Measurements from ENCODE around the gene FOXD1.

Gene FOXD1

DNA sequence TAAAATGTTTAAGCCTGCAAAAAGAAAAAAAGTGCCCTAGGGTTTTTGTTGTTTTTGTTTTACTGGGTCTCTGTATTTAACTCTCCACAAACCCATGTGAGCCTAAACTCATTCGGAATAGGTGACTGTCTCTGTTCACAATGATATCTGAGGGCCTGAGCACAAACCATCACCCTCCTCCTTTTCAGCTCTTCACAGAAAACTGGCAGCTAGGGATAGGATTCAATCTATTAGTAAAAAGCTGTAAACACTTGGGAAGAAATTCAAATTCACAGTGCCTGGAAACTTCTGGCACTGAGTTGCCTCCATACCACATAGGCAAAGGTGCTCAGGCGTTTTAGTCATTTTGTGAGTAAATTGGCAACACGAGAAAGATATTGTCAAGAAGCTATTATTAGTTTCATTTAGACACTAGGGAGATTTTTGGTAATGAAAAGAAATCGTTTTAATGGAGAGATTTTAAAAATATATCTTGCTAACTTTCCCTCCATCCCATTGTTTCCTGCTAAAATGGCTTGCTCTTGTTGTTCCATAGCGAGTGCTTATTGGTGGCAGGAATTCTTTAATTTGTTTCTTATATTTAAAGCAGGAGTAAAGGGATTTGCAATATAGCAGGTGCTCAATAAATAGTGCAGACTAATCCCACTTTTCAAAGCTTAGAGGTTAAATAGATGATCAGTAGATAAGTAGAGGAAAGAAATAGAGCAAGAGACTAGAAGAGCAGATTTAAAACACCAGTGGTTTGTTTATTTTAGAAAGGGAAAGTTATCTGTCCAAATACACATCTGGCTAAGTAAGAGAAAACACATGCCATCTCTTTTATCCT lies 9.7 kb downstream of the FOXD1 start:
- no peak for DNase-seq

DNA sequence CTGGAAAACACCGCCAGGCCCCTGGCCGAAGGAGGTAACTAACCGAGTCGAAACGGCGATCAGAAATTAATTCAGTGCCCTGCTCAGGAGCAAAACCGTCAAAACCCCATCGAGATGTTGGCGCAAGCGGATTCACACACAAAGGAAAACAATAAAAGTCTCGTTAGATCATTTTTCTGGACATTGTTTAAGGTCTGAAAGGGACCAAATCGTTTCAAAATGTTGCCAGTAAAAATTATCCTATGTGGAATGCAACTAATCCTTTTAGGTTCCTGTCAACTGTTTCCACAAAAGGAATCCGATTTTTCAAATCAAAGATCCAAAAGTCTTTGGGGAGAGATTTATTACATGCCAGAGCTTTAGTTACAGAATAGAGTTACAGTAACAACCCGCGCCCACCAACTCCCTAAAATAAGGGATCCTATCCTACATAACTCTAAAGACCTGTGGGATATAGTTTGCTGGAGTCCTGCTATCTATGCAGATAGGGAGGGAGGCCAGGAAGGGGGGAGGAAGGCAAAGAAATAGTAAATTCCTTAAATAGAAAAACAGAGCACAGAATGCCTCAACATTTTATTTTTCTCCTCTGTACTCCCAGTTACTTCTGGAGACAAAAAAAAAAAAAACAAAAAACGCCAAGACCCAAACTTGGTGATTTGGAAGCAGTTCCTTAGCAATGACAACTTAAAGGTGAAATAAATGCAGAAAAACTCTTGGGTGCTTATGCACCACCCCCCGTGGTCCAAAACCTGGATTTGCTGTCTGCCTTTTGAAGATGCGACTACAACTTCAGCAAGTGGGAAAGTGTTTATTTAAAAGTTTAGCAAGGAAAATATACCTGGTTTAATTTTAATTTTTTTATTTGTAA lies 10.6 kb downstream of the FOXD1 start:
- DNase-seq: no peak

DNA sequence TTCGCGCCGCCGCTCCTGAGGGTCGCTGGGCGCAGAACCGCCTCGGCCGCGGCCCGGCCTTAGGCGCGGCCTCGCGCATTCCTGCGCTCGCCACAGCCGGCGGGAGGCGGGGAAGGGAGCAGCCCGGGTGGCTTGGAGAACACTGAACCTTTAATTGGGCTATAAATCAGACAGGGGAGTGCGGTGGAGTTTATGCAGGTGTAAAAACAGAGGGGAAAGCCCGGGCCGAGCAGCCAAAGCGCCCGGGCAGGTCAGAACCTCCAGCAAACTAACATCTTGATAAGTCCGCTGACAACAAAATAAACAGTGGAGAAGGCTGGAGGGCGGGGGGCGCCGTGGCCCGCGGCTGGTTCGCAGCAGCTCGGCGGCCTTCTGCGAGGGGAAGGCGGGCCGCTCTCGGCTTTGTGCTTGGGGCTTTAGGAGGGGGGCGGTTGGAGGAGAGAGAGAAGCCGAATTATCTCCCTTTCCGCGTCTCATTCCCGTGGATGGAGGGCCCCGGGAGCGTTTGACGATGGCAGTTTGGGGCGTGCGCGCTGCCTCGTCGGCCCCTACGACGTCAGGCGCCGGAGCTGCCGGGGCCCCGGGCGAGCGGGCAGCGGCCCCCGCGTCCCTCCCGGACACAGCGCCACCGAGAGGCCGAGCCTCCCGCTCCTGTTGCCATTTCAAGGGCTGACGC lies 11.3 kb downstream of the FOXD1 start:
- DNase-seq: no peak

DNA sequence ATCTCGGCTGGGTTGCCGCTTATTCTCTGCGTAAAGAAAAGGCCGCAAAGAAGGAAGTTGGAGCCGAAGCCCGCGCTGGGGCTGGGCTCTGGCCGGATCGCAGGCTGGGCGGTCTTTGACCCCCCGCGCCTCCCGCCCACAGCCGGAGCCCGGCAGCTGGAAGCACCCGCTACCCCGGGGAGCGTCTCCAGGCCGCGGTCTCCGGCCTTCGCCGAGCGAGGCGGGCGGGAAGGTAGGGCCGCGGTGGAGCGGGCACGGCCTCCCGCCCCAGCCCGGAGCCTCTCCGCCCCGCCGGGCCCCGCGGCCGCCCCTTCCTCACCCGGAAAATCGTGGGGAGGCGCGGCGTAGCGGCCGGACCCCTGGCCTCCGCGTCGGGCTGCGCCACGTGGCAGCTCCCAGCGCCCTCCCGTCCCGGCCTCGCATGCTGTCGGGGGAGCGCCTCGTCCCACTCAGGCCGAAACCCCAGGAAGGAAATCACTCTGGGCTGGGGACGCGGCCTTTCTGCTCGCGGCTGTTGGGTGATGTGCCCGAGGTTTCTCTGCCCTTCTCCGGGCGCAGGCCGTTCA lies 12.0 kb downstream of the FOXD1 start:
- DNase-seq: no peak

DNA sequence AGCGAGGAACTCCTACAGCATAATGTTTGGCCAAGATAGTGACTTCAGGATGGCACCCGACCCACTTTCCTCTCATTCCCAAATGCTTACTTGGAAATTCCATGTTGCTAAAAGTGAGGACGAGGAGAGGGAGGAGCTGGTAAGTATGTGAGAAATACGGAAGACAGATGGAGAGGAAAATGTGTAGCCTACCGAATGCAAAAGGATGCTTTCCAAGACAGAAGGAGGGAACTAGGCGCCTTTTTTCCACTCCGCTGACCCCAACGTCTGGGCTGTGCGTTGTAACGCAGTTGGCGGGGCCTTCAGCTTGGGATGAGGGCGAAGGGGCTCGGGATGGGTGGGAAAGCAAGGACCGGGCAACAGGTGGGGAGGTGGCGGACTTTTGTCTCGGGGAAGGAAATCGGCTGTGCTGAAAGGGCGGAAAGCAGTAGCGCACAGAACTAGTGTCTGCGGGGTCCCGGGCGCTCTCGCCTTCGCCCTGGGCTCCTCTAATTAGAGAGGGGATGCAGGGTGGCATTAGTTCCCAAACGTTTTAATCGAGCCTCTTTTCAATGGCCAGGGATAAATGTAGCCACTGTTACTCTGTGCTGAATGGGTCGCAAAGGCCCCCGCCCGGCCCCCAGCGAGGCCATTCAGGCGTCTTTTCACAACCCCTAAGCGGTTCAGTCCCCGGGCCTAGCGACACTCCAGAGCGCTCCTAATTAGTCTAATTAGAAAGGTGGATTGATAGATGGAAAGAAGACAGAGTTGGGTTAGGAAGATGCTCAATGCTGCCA lies 12.6 kb downstream of the FOXD1 start:
- DNase-seq: no peak

DNA sequence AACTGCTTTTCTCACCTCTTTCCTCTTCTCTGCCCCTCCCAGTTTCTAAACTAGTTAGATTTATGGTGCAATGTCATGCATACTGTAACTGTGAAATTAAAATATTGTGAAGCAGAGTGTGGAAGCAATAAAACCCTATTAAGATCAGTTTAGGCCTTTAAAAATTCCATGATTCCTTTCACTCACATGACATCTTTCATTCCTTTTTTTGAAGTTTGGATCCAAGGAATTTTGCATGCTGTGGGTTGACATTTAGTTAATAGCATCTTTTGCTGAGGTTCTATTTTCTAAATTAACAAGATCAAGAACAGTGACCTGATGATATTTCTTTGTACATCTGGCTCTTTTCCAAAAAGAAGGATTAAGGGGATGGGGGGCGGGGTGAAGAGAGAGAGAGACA lies 13.7 kb downstream of the FOXD1 start:
- DNase-seq: no peak

DNA sequence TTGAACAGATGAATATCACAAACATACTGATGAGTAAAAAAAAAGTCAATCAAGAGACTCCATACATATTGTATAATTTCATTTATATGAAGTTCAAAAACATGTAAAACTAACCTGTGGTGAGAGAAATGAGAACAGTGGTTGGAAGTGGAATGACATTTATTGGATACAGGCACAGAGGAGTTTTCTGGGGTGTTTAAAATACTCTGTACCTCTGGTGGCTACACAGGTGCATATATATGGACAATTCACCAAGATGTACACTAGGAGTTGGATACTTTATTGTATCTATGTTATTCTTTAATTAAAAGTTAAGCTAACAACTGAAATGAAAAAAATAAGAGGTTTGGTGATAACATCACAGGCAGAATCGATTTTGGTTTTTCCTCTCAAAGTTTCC lies 14.1 kb downstream of the FOXD1 start:
- DNase-seq: no peak

DNA sequence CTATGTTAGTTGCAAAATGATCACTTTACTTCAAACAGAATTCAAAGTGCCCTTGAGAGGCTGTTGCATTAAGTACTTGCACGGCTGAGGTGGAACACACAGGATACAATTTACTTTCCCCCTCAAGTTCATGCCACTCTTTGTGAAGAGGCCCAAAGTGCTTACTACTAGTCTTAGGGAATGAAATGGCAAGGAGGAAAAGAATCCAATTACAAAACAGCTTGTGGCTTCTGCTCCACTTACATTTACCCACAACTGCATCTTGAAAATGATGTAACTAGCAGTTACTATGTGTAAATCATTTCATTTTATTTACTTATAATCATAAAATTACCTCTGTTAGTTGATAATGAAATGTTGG lies 14.6 kb downstream of the FOXD1 start:
- no peak for DNase-seq

DNA sequence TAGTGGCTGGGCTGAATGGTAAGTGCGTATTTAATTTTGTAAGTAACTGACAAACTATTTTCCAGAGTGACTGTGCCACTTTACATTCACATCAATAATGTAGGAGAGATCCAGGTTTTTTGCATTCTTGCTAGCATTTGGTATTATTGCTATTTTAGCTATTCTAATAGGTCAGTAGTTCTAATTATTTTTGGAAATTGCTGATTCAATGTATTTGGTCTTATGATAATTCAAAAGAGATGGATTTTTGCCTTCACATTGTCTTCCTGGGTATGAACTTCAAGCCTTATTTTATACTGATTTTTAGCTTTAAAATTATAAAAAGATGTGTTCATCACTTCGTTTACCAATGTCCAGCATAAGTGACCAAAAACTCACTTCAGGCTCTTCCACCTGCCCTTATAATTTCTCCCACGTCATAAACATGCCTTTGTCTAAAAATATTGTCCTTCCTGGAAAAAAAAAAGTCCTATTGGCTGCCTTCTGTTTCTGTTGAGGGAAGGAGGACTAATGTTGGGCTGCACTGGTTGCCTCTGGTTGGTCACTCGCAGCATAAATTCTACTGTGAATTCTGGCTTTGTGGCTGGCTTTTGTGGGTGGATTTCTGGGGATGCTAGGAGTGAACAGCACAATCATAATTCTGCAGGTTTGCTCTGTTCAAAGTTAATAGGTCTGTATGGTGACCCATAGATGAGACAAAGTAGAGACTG lies 15.2 kb downstream of the FOXD1 start:
- no peak for DNase-seq

DNA sequence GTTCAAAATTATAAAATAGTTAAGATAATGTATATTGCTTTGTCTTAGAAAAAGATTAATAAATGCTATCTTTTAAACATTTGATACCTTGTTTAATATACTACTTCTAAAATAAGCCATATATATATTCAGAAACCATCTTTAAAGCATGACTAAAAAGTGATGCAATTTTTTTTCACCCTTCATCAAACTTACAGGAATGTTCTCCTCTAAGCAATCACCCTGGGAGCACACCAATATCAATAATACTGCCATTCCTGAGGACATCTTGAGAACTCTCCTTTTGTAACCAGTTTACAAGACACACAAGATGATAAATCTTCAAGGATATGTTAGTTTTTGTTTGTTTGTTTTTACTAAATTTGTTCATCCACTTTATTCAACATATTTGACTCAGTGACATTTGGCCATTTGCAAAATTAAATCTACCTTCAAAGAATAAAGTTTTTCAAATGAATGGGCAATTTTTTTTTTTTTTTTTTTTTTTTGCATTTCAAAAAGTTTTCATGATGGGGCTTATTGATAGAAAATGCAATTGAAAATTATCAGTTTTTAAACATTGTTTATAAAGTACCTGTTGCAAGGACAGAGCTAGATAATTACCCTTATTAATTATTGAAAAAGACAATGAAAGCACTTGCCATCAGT lies 17.2 kb downstream of the FOXD1 start:
- DNase-seq: no peak

DNA sequence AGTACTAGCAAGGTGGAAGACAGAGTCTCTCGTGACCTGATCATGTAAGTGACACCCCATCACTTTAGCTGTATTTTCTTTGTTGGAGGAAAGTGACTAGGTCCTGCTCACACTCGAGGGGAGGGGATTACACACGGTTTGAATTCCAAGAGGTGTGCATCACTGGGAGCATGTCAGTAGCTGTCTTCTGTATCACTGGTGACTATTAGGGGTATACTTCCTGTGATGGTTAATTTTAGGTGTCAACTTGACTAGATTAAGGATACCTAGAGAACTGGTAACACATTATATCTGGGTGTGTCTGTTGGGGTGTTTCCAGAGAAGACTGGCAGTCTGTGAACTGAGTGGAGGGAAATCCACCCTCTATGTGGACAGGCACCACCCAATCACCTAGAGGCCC lies 22.5 kb downstream of the FOXD1 start:
- DNase-seq: no peak

DNA sequence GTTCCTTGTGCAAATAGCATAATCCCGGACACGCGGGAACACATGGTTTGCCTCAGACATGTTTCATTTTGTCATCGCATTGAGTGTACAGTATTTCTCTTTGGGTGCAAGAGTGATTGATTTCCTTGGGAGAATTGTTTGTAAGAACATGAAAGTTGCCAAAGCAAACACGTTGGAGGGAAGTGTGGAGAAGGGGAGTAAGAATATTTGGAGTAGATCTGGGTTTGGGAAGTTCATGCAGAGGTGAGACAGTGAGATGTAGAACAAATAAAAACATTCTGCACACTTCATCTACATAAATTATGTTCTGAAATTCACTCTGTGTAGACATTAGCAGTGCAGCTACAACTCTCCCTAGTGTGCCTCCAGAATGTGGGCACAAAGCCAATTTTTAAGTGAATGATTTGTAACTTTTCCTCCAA lies 24.0 kb downstream of the FOXD1 start:
- no peak for DNase-seq

DNA sequence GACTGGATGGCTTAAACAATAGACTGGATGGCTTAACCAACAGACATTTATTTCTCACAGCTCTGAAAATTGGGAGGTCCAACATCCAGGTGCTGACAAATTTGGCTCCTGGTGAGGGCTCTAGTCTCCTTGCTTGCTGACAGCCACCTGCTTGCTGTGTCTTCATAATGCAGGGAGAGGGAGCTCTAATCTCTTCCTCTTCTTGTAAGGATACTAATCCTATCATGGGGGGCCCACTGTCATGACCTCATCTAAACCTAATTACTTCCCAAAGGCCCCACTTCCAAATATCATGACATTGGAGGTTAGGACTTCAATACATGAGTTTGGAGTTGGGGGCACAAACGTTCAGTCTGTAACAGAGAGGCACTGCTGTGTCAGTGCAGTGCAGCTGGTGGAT lies 26.4 kb downstream of the FOXD1 start:
- DNase-seq: no peak

DNA sequence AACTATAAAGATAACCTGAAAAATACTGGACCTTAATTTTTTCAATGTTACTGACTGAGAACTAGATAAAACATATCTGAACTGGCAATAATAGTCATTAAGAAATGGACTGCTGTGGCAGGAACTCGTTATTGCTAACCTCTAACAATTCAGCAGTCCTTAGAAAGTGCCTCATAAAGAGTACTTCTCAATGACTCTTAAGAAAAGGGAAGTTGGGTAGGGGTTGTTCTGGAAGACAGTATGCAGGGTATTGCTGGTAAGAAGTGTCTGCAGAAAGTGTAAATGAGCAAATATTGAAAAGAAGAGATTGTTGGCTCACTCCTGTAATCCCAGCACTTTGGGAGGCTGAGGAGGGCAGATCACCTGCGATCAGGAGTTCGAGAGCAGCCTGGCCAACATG lies 27.9 kb downstream of the FOXD1 start:
- DNase-seq: no peak

DNA sequence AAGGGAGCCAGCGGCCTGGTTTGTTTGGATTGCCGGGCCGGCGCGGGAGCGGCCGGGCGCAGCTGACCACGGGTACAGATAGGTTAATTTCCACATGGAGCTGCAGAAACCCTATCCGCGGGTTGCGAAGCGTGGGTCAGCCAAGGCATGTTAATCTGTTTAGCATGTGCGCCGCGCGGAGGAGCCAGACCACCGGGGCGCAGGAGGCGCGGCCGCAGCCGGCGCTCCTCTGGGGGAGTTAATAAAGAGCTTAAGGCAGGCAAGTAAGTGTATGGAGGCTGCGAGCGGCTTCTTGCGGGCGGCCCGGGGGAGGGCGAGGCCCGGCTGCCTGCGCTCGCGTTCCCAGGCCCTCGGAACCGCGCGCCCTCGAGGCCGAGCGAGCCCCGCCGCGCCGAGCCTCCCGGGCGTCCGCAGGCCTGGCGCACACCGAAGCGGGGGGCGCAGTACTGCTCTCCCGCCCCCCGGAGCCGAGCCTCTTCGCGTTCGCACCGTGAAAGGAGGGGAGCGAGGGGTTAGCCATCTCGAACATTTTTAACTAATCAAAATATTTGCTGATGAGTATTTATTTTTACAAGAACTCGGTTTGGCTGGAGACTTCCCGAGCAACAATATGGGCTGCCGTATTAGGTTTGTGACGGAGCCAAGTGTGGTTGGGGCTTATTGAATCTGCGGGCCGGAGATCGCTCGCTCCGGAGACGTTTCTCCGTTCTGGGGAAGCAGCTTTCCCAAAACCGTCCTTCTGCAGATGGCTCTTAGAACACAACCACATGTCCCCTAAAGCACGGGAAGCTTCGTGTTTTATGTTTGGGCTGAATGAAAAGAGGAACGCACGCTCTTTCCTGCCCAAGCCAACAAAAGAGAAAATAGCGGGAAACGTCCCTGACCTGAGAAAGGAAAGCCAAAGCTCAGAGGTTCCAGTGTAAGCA lies 28.8 kb downstream of the FOXD1 start:
- no peak for DNase-seq

DNA sequence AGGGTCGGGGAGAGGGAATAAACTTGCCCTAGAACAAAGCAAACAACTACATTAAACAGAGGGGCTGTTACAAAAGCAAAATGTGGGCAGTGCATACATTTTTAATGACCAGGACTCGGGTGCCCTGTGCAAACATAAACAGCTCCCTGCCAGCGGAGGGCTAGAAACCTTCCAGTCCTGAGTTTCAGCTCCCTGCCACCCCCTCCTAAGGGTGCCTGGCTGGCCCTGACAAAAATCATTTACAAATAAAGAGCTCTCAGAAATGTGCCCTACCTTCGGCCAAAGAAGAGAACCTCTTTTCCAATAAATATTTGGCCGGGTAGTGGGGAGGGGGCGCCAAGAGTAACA lies 29.5 kb downstream of the FOXD1 start:
- no peak for DNase-seq

DNA sequence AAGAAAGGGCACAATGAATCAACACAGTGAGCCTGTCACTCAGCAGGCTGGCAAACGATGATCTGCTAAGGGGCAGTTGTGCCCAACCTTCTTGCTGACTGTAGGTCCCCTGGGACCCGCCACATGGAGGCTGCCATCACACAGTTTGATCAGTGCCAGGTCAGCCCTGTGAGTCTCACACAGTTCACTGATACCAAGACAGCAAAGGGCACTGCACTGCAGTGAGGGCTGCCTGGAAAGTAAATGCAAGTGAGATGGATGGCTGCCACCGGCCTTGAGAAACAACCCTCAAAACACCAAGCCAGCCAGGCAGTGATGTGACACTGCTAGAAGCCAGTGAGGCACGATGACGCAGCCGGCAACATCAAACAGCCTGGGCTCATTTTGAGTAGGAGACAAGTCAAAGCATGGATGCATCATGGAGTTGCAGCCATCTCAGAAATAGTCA lies 30.3 kb downstream of the FOXD1 start:
- DNase-seq: no peak

DNA sequence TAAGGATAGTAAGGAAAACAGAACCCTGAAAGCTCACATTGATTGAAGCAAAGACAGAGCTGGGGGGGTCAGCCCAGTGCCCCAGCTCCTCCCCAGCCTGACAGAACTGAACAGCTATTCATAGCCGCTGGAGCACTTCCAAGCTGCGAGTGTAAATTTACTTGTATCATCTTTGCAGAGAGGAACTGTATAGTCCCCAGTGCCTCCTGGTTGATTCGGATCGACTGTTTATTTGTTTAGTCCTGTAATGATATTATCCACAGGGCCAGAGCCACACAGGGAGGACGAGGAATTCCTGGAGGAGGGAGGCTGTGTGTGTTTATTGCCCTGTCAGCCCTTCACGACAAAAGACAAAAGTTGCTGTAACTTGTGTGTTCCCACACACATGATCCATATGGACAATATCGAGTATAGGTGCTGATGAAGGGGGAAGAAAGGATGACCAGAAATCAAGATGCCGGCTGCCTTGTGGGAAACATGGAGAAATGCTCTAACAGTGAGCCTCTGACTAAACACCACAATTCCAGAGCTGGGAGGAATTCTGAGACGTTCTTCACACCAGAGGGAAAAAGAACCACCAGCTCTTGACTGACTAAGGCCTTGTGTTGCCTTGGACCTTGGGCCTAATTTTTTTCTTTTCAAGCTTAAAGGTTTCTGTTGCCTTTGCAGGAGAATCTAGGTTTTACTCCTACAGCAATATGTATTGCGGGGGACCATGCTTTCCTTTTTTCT lies 31.1 kb downstream of the FOXD1 start:
- no peak for DNase-seq

DNA sequence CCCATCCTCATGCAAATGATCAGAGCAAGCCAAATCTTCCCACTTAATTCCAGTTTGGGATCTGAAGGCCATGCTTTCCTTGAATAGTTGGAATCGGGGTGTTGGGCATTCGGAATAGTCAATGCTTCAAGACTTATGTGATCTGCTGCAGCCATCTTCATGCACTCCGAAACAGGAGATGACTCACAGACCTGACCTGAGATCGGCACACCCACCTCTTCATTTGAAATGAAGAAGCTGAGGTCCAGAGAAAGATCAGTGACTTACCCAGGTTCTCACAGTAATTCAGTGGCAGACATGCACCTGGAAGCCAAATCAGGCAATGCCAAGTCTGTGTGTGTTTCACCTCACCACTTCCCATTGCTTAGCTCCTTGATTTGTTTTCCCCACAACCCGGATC lies 33.0 kb downstream of the FOXD1 start:
- DNase-seq: no peak

DNA sequence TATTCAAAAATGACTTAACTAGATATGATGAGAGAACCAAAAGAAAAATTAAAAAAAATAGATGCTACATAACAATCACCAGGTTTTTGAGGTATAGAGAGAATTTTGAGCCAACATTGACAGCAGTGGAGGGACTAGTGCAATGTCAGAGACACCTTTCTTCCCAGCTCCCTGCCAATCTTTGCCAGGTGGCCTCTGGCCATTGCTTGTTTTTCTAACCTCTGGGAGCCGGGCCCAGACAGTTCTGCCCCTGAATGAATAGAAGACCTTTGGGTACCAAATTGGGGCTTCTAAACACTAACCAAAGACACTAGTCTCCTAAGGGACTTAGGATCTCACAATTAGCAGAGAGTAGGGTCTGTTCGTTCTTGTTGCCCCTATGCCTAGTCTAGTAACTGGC lies 33.4 kb downstream of the FOXD1 start:
- no peak for DNase-seq

Data from cortex of kidney (tissue), 1 donor.